ENCODE measurements around the gene SMTNL1.

The SMTNL1 gene

DNA sequence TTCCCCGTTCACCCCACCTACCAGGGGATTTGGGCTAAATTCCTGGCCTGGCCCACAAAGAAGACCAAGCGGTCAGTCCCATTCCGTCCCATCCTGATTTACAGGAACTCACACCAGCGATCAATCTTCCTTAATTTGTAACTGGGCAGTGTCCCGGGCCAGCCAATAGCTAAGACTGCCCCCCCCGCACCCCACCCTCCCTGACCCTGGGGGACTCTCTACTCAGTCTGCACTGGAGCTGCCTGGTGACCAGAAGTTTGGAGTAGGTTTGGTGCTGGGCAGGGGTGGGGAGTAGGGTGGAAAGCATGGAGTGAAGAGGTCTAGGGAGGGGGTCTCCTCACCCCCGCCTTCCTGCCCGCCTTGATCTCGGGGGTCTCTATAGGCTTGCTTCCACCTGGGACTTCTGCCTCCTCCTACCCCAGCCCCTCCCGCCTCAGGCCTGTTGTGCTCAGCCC is 60.1 kb downstream of the SMTNL1 start, which contains the start of gene SERPING1:
SERPING1 (plus strand) TSS at position 225 of the 455 bp plus-strand sequence. CDS start 586 bp downstream, outside the sequence.
- DNase-seq (ENCODE audit: low spot score): peak; percentile 90

DNA sequence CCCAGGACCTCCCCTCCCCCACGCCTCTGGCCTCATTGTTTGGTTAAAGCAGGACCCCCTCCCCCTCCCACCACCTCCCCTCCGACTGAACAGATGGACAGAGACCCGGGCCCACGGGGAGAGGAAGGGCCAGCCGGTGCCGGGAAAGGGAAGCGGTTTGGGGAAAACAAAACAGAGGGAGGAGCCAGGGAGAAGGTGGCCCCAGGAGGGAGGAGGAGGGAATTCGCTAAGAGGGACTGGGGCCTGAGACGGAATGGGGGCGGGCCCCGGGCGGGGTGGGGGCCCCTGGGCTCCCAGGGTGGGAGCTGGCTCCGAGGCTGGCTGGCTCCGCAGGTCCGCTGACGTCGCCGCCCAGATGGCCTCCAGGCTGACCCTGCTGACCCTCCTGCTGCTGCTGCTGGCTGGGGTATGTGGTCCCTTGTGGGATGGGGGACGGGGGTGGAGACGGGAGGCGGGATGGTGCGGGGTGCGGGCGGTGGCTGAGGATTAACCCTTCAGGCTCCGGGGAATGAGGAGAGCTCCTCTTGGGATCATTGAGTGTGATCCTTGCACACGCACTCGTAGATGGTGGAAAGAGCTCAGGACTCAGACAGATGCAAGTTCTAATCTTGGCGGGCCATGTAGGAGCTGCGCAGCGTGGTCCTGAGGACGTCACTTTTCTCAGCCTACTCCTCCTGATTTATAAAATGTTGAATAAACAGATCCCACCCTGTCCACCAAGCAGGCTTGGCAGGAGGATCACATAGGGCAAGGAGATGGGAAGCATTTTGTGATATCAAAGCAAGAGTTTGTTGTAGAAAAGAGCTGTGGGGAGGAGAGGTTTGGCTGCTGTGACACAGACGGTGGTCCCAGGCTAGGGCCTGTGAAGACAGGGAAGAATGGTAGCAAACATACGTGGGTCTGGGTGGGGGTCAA is 60.8 kb downstream of the SMTNL1 start:
- peak; percentile 93 for DNase-seq (ENCODE audit: low spot score)

DNA sequence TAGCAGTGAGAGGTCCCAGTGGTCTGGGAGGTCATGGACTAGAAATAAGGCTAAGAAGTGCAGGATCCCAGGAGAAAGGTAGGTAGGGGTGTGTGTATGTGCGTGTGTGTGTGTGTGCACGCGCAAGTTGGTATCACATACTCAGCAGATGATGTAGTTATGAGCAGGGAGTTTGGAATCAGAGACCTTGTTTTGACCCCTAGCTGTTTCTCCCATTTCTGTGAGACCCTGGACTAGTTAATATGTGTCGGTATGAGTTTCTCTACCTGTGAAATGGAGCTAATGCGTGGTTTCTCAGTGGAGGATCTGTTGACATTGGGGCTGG is 61.4 kb downstream of the SMTNL1 start:
- no peak for DNase-seq (ENCODE audit: low spot score)

DNA sequence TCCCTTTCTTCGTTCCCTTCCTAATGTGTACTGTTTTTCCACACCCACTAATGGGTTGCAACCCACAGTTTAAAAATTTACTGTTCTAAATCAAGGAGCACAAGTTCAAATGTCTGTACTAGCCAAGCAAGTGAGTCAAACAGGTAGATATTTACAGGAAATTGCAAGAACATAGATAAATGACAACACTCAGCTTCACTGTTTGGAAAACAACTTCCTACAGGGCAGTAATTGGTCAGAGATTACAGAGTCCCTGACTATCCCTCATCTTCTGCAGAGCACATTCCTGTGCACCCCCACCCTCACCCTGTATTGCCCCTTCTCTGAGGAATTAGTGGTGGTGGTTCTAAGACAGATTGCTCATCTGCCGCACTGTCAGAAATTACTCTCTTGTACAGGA is 62.0 kb downstream of the SMTNL1 start:
- no peak for DNase-seq (ENCODE audit: low spot score)

Measured in HuH-7.5 (cell line).